PC-3 (cell line): Measurements from ENCODE around the gene DRC3. TPM values are rescaled to one million over a fixed set of nuclear protein-coding genes. Genes with fewer than 3 reads are reported as not detected.

Experiments used
- ATAC-seq: fragments of 200-7000 bp; cut with Tn5 transposase; 2 replicates; pipeline ENCODE4 v1.9.1; 2020; ENCODE audit warnings: mild to moderate bottlenecking, moderate library complexity
- BruUV-seq: library from RNA; stranded (reverse); fragments of 400-500 nt; replicated peaks from 2 replicates; lab custom pipeline; 2021; lab: Mats Ljungman, UMichigan
- CTCF ChIA-PET: fragments of 300-600 bp; sonication (Branson Sonifier 250); formaldehyde crosslinking; loops from one replicate; lab custom pipeline; 2022; ENCODE audit warnings: antibody characterized with exemption; lab: Charles Lee
- POLR2A ChIA-PET: fragments of 300-600 bp; sonication (Branson Sonifier 250); formaldehyde crosslinking; loops from one replicate; lab custom pipeline; 2022; ENCODE audit warnings: antibody characterized with exemption; ENCODE audit not compliant: unreplicated experiment; lab: Charles Lee
- DNase-seq: peaks from one replicate; pipeline ENCODE4 v3.0.0-alpha.2; 2015
- H2AFZ ChIP-seq: fragments of 300-600 bp; sonication (generic); 2 replicates; pipeline ENCODE4 v1.6.0; 2016; ENCODE audit warnings: antibody characterized with exemption, low read length
- H3F3A ChIP-seq: fragments of 300-600 bp; sonication (generic); one replicate; pipeline ENCODE4 v1.6.0; 2017; ENCODE audit warnings: antibody characterized with exemption, low read length, control low read depth, mild to moderate bottlenecking; ENCODE audit not compliant: unreplicated experiment
- H3K27ac ChIP-seq: fragments of 300-600 bp; sonication (generic); 2 replicates; pipeline ENCODE4 v1.5.1; 2016; ENCODE audit warnings: mild to moderate bottlenecking, low read length
- H3K27me3 ChIP-seq: fragments of 300-600 bp; sonication (generic); 2 replicates; pipeline ENCODE4 v1.6.1; 2016; ENCODE audit warnings: low read length, mixed read lengths
- H3K36me3 ChIP-seq: fragments of 300-600 bp; sonication (generic); 2 replicates; pipeline ENCODE4 v1.6.1; 2016; ENCODE audit warnings: low read depth, mixed run types, low read length, mixed read lengths
- H3K4me1 ChIP-seq: fragments of 300-600 bp; sonication (generic); 2 replicates; pipeline ENCODE4 v1.5.1; 2016; ENCODE audit warnings: low read length; ENCODE audit not compliant: insufficient read depth
- H3K4me2 ChIP-seq: fragments of 300-600 bp; sonication (generic); 2 replicates; pipeline ENCODE4 v1.6.0; 2016; ENCODE audit warnings: low read length
- H3K4me3 ChIP-seq: fragments of 300-600 bp; sonication (generic); 2 replicates; pipeline ENCODE4 v1.5.1; 2016; ENCODE audit warnings: mild to moderate bottlenecking, low read length, mixed read lengths
- H3K79me2 ChIP-seq: fragments of 300-600 bp; sonication (generic); 2 replicates; pipeline ENCODE4 v1.6.1; 2017; ENCODE audit warnings: low read length, mixed read lengths
- H3K9ac ChIP-seq: fragments of 300-600 bp; sonication (generic); 2 replicates; pipeline ENCODE4 v1.6.0; 2016; ENCODE audit warnings: mild to moderate bottlenecking, low read length
- H3K9me2 ChIP-seq: fragments of 300-600 bp; sonication (generic); replicated peaks from 2 replicates; pipeline ENCODE4 v1.6.1; 2016; ENCODE audit warnings: mixed run types, low read length, mixed read lengths
- H3K9me3 ChIP-seq: fragments of 300-600 bp; sonication (generic); 2 replicates; pipeline ENCODE4 v1.6.1; 2016; ENCODE audit warnings: low read length, mixed read lengths
- H4K20me1 ChIP-seq: fragments of 300-600 bp; sonication (generic); 2 replicates; pipeline ENCODE4 v1.6.1; 2016; ENCODE audit warnings: low read length, mixed read lengths
- CTCF ChIP-seq: fragments of 300-600 bp; sonication (generic); conservative IDR thresholded peaks from 2 replicates; pipeline ENCODE4 v1.5.1; 2017; ENCODE audit warnings: antibody characterized with exemption, low read depth, mild to moderate bottlenecking, low read length
- EZH2 ChIP-seq: fragments of 300-600 bp; sonication (generic); IDR thresholded peaks from one replicate; pipeline ENCODE4 v1.6.1; 2017; ENCODE audit warnings: antibody characterized with exemption, mild to moderate bottlenecking, low read length; ENCODE audit not compliant: unreplicated experiment
- EZH2phosphoT487 ChIP-seq: fragments of 300-600 bp; sonication (generic); IDR thresholded peaks from 2 replicates; pipeline ENCODE4 v1.6.1; 2018; ENCODE audit warnings: mild to moderate bottlenecking, antibody characterized with exemption, low read length, borderline replicate concordance
- intact Hi-C: fragments of 100-400 bp; cut with micrococcal nuclease; formaldehyde crosslinking; loops from 2 replicates; pipeline ENCODE4 v1.9.0; 2023
- total RNA-seq: library from RNA; depleted of rRNA; stranded (reverse); fragments of >200 nt; gene quantifications from 2 replicates; pipeline ENCODE4 v1.2.3, GENCODE V29; 2014

The DRC3 gene
- total RNA-seq, 1 experiment from 2014 or later, result 1.9 TPM

GRCh38 chr17:17930674-17931073 is 42.0 kb upstream of the DRC3 start:
- Histone ChIP-seq H3K36me3 (no peaks in the 10 kb centered on the region), H3K4me2 (no peak overlapping the region), H3K27ac (no peak overlapping the region), H3K9me3 (no peaks in the 10 kb centered on the region), H3K9me2 (no peaks in the 10 kb centered on the region), H3K4me3 (no peak overlapping the region), H3K4me1 (peaks cover 18% of the 10 kb centered on the region), H3K27me3 (no peaks in the 10 kb centered on the region), H3K9ac (no peak overlapping the region), H4K20me1 (no peaks in the 10 kb centered on the region), H2AFZ (no peak overlapping the region), H3F3A (no peaks in the 10 kb centered on the region), H3K79me2 (peaks cover 86% of the 10 kb centered on the region)
- no TSS peak for BruUV-seq
- CTCF ChIA-PET, result no interaction called here
- ATAC-seq, result no peak
- TF ChIP-seq EZH2phosphoT487 (no peak), CTCF (no peak), EZH2 (no peak)
- POLR2A ChIA-PET, result no interaction called here
- no peak for DNase-seq
- intact Hi-C loops, result no loop called here

DNA sequence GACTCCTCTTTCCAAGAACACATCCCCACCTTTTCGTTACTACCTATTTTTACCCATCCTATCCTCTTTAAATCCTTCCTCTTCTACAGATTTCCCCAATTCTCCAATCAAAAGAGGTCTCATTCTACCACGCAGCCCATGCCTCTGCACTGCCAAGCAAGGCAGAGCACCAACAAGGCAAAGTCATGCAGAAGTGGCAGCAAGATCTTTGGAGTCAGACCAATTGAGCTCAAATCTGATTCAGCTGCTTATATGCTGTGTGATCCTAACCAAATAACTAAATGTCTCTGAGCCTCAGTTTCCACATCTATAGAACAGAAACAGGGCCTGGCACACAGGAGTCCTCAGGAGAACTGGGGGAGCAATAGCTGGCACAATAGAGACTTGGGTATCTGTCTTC is 41.5 kb upstream of the DRC3 start:
- H3K4me2 ChIP-seq, result no peak overlapping the region
- no peaks in the 10 kb centered on the region for H3K9me3 ChIP-seq
- H3K27ac ChIP-seq, result no peak overlapping the region
- H3K9ac ChIP-seq, result no peak overlapping the region
- ATAC-seq (no peak), DNase-seq (no peak)
- no peaks in the 10 kb centered on the region for H3F3A ChIP-seq
- no peak overlapping the region for H2AFZ ChIP-seq
- intact Hi-C loops, result no loop called here
- no peaks in the 10 kb centered on the region for H3K36me3 ChIP-seq
- TF ChIP-seq EZH2 (no peak), CTCF (no peak), EZH2phosphoT487 (no peak)
- peaks cover 85% of the 10 kb centered on the region for H3K79me2 ChIP-seq
- H3K9me2 ChIP-seq, result no peaks in the 10 kb centered on the region
- ChIA-PET POLR2A (no interaction called here), CTCF (no interaction called here)
- no peaks in the 10 kb centered on the region for H4K20me1 ChIP-seq
- BruUV-seq, result no TSS peak
- no peak overlapping the region for H3K4me3 ChIP-seq
- no peaks in the 10 kb centered on the region for H3K27me3 ChIP-seq
- H3K4me1 ChIP-seq, result peaks cover 23% of the 10 kb centered on the region

DNA sequence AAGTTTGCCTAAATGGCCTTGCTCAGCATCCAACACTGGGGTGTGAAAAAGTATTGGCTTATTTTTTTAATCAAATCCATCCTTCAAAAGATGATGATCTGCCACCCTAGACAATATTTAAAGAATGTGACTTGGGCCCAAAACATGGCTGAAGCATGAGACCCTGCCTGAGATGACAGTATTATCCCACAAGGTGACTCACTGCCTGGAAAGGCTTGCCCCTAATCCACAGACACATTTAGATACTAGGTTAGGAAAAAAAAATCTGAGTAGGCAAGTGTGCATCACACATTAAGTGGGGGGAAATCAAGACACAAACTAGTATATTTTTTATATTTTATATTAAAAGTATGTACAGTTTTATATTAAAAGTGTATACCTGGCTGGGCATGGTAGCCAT is 38.9 kb upstream of the DRC3 start:
- H2AFZ ChIP-seq, result no peak overlapping the region
- intact Hi-C loops, result no loop called here
- no peaks in the 10 kb centered on the region for H3K36me3 ChIP-seq
- H3K9me2 ChIP-seq, result no peaks in the 10 kb centered on the region
- no peaks in the 10 kb centered on the region for H4K20me1 ChIP-seq
- no peak overlapping the region for H3K4me2 ChIP-seq
- H3K27ac ChIP-seq, result no peak overlapping the region
- BruUV-seq, result no TSS peak
- TF ChIP-seq CTCF, result no peak
- no peak for TF ChIP-seq EZH2phosphoT487
- no peak for TF ChIP-seq EZH2
- no peak for ATAC-seq
- H3F3A ChIP-seq, result no peaks in the 10 kb centered on the region
- DNase-seq, result peak; percentile 36
- H3K4me3 ChIP-seq, result no peak overlapping the region
- ChIA-PET POLR2A (no interaction called here), CTCF (no interaction called here)
- peaks cover 89% of the 10 kb centered on the region for H3K79me2 ChIP-seq
- H3K9me3 ChIP-seq, result no peaks in the 10 kb centered on the region
- no peak overlapping the region for H3K9ac ChIP-seq
- peaks cover 38% of the 10 kb centered on the region for H3K4me1 ChIP-seq
- no peaks in the 10 kb centered on the region for H3K27me3 ChIP-seq
